ENCODE measurements around the gene GTPBP4.

Gene GTPBP4

DNA sequence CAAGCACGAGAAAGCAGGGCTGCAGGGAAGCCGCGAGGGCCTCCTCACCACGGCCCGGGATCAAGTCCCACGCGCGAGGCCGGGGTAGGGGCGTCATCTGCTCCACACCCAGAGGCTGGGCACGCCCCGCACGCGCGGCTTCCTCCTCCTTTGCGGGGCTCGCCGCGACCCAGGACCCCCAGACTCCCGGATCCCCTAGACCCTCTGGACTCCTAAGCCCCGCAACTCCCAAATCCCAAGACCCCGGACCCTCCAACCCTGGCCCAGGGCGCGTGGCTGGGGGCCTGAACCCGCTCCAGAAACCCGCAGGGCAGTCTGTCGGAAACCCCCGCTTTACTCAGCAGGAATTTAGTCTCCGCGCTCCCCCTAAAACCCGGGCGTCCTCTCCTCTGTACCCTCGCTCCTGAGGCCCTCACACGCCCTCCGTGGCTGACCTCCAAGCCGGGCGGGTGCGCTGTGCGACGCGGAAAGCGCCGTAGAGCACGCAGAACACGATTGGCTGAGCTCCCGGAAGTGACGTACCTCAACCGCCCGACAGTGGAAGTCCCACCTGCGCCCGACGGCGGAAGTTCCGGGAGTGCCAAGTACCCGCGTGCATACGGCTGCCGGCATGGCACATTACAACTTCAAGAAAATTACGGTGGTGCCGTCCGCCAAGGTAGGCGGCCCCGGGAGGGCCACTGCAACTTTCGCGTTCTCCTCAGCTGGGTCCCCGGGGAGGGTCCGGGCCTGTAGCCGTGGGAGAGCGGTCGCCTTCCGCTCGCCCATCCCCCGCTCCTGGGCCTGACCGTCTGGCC, at the start of gene GTPBP4:
Gene GTPBP4, plus strand, starts transcription at position 565 of the 797 bp plus-strand sequence. Its CDS starts 46 bp downstream, at position 611.
- TF ChIP-seq, protein P1, sequence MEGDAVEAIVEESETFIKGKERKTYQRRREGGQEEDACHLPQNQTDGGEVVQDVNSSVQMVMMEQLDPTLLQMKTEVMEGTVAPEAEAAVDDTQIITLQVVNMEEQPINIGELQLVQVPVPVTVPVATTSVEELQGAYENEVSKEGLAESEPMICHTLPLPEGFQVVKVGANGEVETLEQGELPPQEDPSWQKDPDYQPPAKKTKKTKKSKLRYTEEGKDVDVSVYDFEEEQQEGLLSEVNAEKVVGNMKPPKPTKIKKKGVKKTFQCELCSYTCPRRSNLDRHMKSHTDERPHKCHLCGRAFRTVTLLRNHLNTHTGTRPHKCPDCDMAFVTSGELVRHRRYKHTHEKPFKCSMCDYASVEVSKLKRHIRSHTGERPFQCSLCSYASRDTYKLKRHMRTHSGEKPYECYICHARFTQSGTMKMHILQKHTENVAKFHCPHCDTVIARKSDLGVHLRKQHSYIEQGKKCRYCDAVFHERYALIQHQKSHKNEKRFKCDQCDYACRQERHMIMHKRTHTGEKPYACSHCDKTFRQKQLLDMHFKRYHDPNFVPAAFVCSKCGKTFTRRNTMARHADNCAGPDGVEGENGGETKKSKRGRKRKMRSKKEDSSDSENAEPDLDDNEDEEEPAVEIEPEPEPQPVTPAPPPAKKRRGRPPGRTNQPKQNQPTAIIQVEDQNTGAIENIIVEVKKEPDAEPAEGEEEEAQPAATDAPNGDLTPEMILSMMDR (IDR thresholded peaks at IDR 0.05): peak; percentile 34; the same call in 1 of the 2 replicates

DNA sequence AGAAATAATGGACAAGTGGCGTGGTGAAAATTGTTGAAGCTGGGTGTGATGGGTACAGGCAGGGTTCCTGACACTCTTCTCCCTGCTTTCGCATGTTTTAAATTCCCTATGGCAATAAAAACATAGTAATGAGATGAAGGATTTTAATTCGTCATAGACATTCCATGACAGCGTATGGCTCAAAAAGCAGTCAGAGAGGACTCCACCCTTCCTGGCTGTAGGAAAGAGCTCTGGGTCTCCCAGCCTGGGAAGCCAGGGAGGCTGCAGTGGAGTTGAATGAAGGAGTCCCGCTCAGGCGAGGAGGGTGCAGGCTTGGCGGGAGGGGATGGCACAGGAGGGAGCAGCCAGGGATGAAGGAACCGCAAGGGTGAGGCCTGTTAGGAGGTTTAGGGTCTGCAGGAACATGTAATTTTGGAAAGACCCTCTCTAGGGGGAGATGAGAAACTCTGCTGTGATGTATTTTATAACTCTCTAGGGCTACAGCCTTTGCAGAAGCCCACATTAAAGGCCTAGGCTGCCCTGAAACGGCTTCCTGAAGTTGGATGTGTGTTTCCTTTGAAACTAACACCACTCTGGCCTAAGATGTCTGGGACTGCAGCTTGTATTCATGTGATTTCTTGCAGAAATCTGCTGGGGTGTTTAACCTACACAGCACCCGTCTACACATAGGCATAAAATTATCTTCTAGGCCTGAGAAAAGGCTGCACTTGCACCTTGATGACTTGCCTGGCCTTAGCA, 49.1 kb upstream of the GTPBP4 start:
- TF ChIP-seq, protein P1 (IDR thresholded peaks at IDR 0.05): no peak

DNA sequence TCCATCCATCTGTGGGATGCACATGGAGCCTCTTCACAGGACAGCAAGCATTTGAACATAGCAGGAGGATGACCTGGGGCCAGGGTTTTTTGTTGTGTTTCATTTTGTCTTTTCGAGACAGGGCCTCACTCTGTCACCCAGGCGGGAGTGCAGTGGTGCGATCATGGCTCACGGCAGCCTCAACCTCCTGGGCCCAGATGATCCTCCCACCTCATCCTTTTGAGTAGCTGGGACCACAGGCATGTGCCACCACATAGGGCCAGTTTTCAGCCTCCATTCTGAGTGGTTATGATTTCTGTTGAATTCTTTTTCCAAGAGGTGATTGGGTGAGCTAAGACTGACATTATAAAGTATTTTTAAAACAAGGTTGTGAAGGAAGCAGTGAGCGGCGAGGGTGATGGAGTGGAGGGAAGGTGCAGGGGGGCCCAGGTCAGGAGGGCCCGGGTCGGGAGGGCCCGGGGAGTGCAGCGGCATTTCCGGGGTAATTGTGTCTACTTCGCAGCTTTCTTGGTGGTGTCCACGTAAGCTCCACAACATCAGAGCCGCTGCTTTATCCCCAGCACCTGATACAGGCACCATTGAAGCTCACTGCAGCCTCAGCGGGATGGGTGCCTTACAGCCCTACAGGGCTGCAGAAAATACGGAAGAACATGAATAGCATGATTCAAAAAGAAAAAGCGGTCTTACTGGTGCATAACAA, 44.8 kb upstream of the GTPBP4 start:
- TF ChIP-seq, protein P1 (IDR thresholded peaks at IDR 0.05): no peak

DNA sequence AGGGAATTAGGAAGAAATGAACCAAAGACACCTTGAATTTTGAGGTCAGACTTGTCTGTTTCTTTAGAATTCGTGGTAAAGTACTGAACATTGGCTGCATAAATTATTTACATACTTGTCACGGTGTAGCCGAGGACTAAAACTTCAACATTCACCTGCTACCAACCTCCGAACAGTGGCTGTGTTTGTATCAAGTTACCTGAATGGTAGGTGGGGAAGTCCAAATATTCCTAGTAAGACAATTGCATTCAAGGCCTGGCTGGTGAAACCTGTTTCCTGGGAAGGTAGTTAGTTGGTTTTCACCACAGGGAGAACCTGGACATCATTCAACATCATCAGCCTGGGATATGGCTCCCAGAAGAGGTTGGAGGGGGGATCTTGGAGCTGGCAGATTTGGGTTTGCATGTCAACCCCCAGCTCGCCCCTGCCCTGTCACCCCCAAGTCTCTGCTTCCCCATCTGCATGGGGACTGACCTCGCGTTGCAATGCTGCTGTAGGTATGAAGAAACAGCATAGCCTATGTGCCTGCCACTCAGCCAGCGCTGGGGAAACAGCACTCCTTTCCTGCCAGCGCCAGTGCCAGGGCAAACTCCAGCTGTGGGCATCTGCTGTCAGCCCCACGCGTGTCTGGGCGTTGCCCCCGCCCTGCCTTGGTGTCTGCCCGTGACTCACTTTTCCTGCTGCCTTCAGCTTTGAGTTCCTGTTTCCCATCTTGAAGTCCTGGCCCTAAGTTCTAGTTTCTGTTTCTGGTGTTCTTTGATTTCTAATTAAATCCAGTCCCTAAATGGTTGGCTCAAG, 44.0 kb upstream of the GTPBP4 start:
- TF ChIP-seq, protein P1 (IDR thresholded peaks at IDR 0.05): no peak

DNA sequence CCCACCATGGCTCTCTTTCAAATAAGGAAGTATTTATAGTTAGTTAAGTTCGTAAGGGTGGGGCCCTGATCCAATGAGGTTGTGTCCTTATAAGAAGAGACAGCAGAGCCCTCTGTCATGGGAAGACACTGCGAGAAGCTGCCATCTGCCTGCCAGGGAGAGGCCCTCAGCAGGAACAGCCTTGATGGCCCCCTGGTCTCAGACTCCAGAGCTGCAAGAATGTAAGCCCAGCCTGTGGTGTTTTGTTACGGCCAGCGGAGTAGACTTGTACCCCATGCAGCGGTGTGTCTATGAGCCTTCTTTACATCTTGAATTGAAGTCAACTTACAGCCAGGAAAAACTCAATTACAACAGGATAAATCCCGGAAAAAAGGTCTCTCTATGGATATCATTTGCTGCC, 42.5 kb upstream of the GTPBP4 start:
- TF ChIP-seq, protein P1 (IDR thresholded peaks at IDR 0.05): no peak

DNA sequence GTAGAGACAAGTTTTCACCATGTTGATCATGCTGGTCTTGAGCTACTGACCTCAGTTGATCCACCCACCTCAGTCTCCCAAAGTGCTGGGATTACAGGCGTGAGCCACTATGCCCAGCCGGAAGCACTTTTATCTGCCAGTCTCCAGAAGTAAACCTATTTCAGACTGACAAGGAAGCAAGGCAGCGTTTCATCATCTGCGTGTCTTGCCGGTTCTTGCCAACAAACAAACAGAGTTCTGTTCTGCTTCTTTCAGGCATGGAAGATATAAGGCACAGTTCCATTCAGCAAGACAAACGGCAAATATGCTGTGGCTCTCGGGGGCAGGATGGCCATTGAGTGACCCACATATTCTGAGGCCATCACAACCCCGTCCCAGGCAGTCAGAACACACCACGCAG, 41.2 kb upstream of the GTPBP4 start:
- TF ChIP-seq, protein P1 (IDR thresholded peaks at IDR 0.05): no peak

DNA sequence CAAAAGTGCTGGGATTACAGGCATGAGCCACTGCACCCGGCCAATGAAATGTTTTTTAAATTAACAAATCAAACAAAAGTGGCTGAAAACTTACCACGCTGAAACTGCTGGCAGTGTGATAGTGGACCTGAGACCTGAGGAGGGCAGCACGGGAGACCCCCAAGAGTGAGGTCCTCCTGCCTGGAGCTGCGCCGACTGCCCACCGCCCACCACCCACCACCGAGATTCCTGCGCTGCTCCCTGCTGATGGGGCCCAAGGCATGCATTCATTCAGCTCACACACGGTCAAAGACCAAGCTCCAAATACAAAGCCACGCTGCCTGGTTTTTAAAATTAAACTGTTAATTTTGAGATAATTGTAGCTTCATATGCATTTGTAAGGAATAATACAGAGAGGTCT, 40.4 kb upstream of the GTPBP4 start:
- TF ChIP-seq, protein P1 (IDR thresholded peaks at IDR 0.05): no peak
